Lung (tissue), 12 donors: Measurements from ENCODE around the gene ZNF548. TPM values are rescaled to one million over a fixed set of nuclear protein-coding genes. Genes with fewer than 3 reads are reported as not detected.
"Not testable (repeated sequence)": the region's sequence is repeated elsewhere in the genome, so short reads cannot be mapped to it uniquely, and the experiment has no call there.

Experiments used
- ATAC-seq: fragments of 200-7000 bp; cut with Tn5 transposase; one replicate; pipeline ENCODE4 v1.9.1; 2020; ENCODE audit warnings: moderate number of reproducible peaks; ENCODE audit not compliant: insufficient read depth, low FRiP score
- DNase-seq, 3 donors: peaks; one replicate each; pipeline ENCODE4 v3.0.0-alpha.2; 2013 to 2017
- H3K27ac ChIP-seq, 2 donors: one replicate each; pipeline ENCODE4 v1.5.1; 2013; ENCODE audit warnings: mild to moderate bottlenecking in 2 of 2, moderate library complexity in 2 of 2, control low read depth in 1 of 2, inconsistent platforms in 1 of 2, low read depth in 1 of 2, low read length in 1 of 2
- H3K27me3 ChIP-seq, 3 donors: one replicate each; pipeline ENCODE4 v1.5.1; 2013; ENCODE audit warnings: low read length in 2 of 3; ENCODE audit not compliant: control insufficient read depth in 3 of 3, insufficient read depth in 3 of 3
- H3K36me3 ChIP-seq, 4 donors: one replicate each; pipeline ENCODE4 v1.5.1; 2013; ENCODE audit warnings: low read length in 4 of 4, mild to moderate bottlenecking in 1 of 4, moderate library complexity in 1 of 4; ENCODE audit not compliant: control insufficient read depth in 4 of 4, insufficient read depth in 4 of 4
- H3K4me1 ChIP-seq, 5 donors: one replicate each; pipeline ENCODE4 v1.5.1; 2013; ENCODE audit warnings: low read length in 5 of 5, mild to moderate bottlenecking in 2 of 5, moderate library complexity in 1 of 5; ENCODE audit not compliant: control insufficient read depth in 5 of 5, insufficient read depth in 5 of 5
- H3K4me3 ChIP-seq: one replicate; pipeline ENCODE4 v1.5.1; 2013; ENCODE audit warnings: mild to moderate bottlenecking, control low read depth, moderate library complexity
- H3K9ac ChIP-seq, 2 donors: one replicate each; pipeline ENCODE4 v1.5.1; 2013; ENCODE audit warnings: low read length in 2 of 2, control low read depth in 1 of 2; ENCODE audit not compliant: insufficient read depth in 1 of 2
- H3K9me3 ChIP-seq, 4 donors: one replicate each; pipeline ENCODE4 v1.5.1; 2013; ENCODE audit warnings: low read length in 3 of 4, mild to moderate bottlenecking in 1 of 4, moderate library complexity in 1 of 4; ENCODE audit not compliant: control insufficient read depth in 4 of 4, insufficient read depth in 3 of 4
- WGBS, 2 donors: extraction: QIAGEN DNeasy Blood & Tissue Kit; methylation state at CpG; one replicate each; pipeline ENCODE4 v1.1.7; 2013; 5-methylcytosine and 5-hydroxymethylcytosine counted together
- polyA plus RNA-seq, 2 donors: library from polyadenylated mRNA; stranded (reverse); fragments of 200-250 nt; gene quantifications; one replicate each; pipeline ENCODE4 v1.2.1, GENCODE V29; 2013
- total RNA-seq, 2 donors: library from RNA; depleted of rRNA in 1 of 2; stranded (reverse); fragments of >200 nt in 1 of 2; gene quantifications; one replicate each; pipeline ENCODE4 v1.2.1, GENCODE V29; 2014 to 2021
- TF ChIP-seq, protein P1 (sequence below): IDR thresholded peaks from 2 replicates; pipeline ENCODE4 v1.5.1; 2012; ENCODE audit warnings: mild to moderate bottlenecking; ENCODE audit errors: control extremely low read depth, extremely low read depth
- donor health status: control.
- donor health status: control.
- donor health status: Bipolar disorder and iron deficiency.
- donor health status: healthy.
- donor health status: DM: yes; HTN: yes; CAD: no.

ZNF548 gene
- total and polyA plus RNA-seq, 4 donors = 5.6 to 35.7 (median 10.9) TPM

DNA sequence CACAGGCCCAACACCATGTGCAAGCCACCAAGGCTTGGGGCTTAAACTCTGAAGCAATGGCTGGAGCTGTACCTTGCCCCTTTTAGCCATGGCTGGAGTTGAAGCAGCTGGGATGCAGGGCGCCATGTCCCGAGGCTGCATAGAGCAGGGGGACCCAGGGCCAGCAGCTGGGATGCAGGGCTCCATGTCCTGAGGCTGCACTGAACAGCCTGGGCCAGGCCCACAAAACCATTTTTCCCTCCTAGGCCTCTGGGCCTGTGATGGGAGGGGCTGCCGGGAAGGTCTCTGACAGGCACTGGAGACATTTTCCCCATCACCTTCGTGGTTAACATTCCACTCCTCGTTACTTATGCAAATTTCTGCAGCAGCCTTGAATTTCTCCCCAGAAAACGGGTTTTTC is 15.5 kb upstream of the ZNF548 start:
- 93 to 95% methylated on average over 6 of the region's 6 CpGs for WGBS, 2 donors
- Histone ChIP-seq H3K9ac (no peak overlapping the region), H3K36me3 (peaks cover 28 to 37% (median 30%) of the 10 kb centered on the region in 4 donors), H3K27me3 (no peaks in the 10 kb centered on the region), H3K9me3 (peaks cover 6 to 37% (median 8%) of the 10 kb centered on the region in 4 donors), H3K4me3 (no peak overlapping the region), H3K27ac (no peak overlapping the region), H3K4me1 (no peaks in the 10 kb centered on the region)
- ATAC-seq = no peak
- TF ChIP-seq, protein P1, sequence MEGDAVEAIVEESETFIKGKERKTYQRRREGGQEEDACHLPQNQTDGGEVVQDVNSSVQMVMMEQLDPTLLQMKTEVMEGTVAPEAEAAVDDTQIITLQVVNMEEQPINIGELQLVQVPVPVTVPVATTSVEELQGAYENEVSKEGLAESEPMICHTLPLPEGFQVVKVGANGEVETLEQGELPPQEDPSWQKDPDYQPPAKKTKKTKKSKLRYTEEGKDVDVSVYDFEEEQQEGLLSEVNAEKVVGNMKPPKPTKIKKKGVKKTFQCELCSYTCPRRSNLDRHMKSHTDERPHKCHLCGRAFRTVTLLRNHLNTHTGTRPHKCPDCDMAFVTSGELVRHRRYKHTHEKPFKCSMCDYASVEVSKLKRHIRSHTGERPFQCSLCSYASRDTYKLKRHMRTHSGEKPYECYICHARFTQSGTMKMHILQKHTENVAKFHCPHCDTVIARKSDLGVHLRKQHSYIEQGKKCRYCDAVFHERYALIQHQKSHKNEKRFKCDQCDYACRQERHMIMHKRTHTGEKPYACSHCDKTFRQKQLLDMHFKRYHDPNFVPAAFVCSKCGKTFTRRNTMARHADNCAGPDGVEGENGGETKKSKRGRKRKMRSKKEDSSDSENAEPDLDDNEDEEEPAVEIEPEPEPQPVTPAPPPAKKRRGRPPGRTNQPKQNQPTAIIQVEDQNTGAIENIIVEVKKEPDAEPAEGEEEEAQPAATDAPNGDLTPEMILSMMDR = no peak
- DNase-seq = no peak

DNA sequence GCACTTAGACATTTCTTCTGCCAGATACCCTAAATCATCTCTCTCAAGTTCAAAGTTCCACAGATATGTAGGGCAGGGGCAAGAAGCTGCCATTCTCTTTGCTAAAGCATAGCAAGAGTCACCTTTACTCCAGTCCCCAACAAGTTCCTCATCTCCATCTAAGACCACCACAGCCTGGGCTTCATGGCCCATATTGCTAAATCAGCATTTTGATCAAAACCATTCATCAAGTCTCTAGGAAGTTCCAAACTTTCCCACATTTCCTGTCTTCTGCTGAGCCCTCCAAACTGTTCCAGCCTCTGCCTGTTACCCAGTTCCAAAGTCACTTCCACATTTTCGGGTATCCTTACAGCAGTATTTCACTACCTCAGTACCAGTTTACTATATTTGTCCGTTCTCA is 15.0 kb upstream of the ZNF548 start:
- DNase-seq, H3K4me1 ChIP-seq, H3K9ac ChIP-seq, ATAC-seq, H3K4me3 ChIP-seq, H3K27ac ChIP-seq, H3K27me3 ChIP-seq: not testable (repeated sequence)
- 96 to 97% methylated on average over 2 of the region's 2 CpGs for WGBS, 2 donors
- H3K36me3 ChIP-seq = peaks cover 28 to 37% (median 30%) of the 10 kb centered on the region in 4 donors
- peaks cover 6 to 39% (median 8%) of the 10 kb centered on the region in 4 donors for H3K9me3 ChIP-seq

DNA sequence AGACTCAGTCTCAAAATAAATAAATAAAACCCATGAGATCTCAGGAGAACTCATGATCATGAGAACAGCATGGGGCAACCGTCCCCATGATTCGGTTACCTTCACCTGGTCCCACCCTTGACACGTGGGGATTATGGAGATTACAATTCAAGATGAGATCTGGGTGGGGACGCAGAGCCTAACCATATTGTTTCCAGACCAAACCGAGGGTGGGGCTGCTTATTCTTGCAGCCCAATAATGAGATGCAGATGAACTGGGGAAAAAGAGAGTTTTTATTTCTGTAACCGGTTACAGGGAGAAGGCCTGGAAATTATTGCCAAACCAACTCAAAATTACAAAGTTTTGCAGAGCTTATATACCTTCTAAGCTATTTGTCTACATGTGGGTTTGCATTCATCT is 13.5 kb upstream of the ZNF548 start:
- ATAC-seq (no peak), DNase-seq (no peak)
- TF ChIP-seq, protein P1 = no peak
- no peaks in the 10 kb centered on the region for H3K27me3 ChIP-seq
- WGBS, 2 donors = 95 to 96% methylated on average over 6 of the region's 6 CpGs
- H3K9me3 ChIP-seq = peaks cover 6 to 44% (median 8%) of the 10 kb centered on the region in 4 donors
- peaks cover 28 to 37% (median 30%) of the 10 kb centered on the region in 4 donors for H3K36me3 ChIP-seq
- H3K4me3 ChIP-seq = no peak overlapping the region
- no peak overlapping the region for H3K27ac ChIP-seq
- H3K4me1 ChIP-seq = no peaks in the 10 kb centered on the region
- H3K9ac ChIP-seq = no peak overlapping the region

DNA sequence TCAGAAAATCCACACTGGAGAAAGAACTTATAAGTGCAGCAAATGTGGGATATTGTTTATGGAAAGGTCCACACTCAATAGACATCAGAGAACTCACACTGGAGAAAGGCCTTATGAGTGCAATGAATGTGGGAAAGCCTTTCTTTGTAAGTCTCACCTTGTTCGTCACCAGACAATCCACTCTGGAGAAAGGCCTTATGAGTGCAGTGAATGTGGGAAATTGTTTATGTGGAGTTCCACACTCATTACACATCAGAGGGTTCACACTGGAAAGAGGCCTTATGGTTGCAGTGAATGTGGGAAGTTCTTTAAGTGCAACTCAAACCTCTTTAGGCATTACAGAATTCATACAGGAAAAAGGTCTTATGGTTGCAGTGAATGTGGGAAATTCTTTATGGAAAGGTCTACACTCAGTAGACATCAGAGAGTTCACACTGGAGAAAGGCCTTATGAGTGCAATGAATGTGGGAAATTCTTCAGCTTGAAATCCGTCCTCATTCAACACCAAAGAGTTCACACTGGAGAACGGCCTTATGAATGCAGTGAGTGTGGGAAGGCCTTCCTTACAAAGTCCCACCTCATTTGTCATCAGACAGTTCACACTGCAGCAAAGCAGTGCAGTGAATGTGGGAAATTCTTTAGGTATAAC is 12.0 kb upstream of the ZNF548 start:
- TF ChIP-seq, protein P1 = no peak
- DNase-seq (no peak), ATAC-seq (no peak)
- H3K4me1 ChIP-seq = no peaks in the 10 kb centered on the region
- peaks cover 21 to 29% (median 27%) of the 10 kb centered on the region in 4 donors for H3K36me3 ChIP-seq
- no peak overlapping the region for H3K4me3 ChIP-seq
- peaks cover 6 to 38% (median 8%) of the 10 kb centered on the region in 4 donors for H3K9me3 ChIP-seq
- 93 to 95% methylated on average over 3 of the region's 3 CpGs for WGBS, 2 donors
- H3K27ac ChIP-seq = no peak overlapping the region
- H3K9ac ChIP-seq = no peak overlapping the region
- H3K27me3 ChIP-seq = no peaks in the 10 kb centered on the region
